Spleen (tissue), 11 donors: ENCODE data around the gene TENM3. TPM values are rescaled to one million over a fixed set of nuclear protein-coding genes. Genes with fewer than 3 reads are reported as not detected.

Source experiments
- DNase-seq: peaks from one replicate; pipeline ENCODE4 v3.0.0-alpha.2; 2020
- H3K27ac ChIP-seq, 8 donors: fragments of 200-600 bp; sonication (generic) in 7 of 8; 1 replicate in 4 of 8; 2 replicates in 4 of 8; pipeline versions ENCODE4 v1.5.0 to v1.8.0; 2016 to 2021; ENCODE audit warnings: inconsistent platforms in 4 of 8, mild to moderate bottlenecking in 4 of 8, moderate library complexity in 1 of 8
- H3K27me3 ChIP-seq, 7 donors: fragments of 200-600 bp; sonication (generic) in 6 of 7; replicated peaks in 1 of 7; 1 replicate in 4 of 7; 2 replicates in 3 of 7; pipeline versions ENCODE4 v1.5.0 to v1.8.0; 2016 to 2021; ENCODE audit warnings: inconsistent platforms in 3 of 7, mild to moderate bottlenecking in 1 of 7
- H3K36me3 ChIP-seq, 6 donors: fragments of 200-600 bp; sonication (generic) in 5 of 6; 1 replicate in 4 of 6; 2 replicates in 2 of 6; pipeline versions ENCODE4 v1.5.0 to v1.8.0; 2016 to 2021; ENCODE audit warnings: inconsistent platforms in 2 of 6
- H3K4me1 ChIP-seq, 6 donors: fragments of 200-600 bp; sonication (generic) in 5 of 6; 1 replicate in 3 of 6; 2 replicates in 3 of 6; pipeline versions ENCODE4 v1.5.0 to v1.8.0; 2016 to 2021; ENCODE audit warnings: inconsistent platforms in 3 of 6
- H3K4me3 ChIP-seq, 8 donors: fragments of 200-600 bp; sonication (generic) in 7 of 8; 1 replicate in 4 of 8; 2 replicates in 4 of 8; pipeline versions ENCODE4 v1.5.0 to v1.8.0; 2016 to 2021; ENCODE audit warnings: inconsistent platforms in 4 of 8, mild to moderate bottlenecking in 4 of 8, moderate library complexity in 2 of 8
- H3K9me3 ChIP-seq, 8 donors: fragments of 200-600 bp; sonication (generic) in 7 of 8; 1 replicate in 4 of 8; 2 replicates in 4 of 8; pipeline versions ENCODE4 v1.5.0 to v1.8.0; 2016 to 2021; ENCODE audit warnings: inconsistent platforms in 4 of 8
- POLR2A ChIP-seq, 3 donors: fragments of 450-650 bp; IDR thresholded peaks; one replicate each; pipeline ENCODE4 v1.5.1; 2017; ENCODE audit warnings: antibody characterized with exemption in 3 of 3, mild to moderate bottlenecking in 1 of 3
- POLR2AphosphoS5 ChIP-seq, 3 donors: sonication (generic); formaldehyde crosslinking; IDR thresholded peaks; one replicate each; pipeline ENCODE4 v1.5.1; 2017; ENCODE audit warnings: antibody characterized with exemption in 3 of 3
- WGBS, 5 donors: extraction: QIAGEN DNeasy Blood & Tissue Kit in 3 of 5; methylation state at CpG; one replicate each; pipeline versions ENCODE4 v1.1.5 to v1.1.7; 2013 to 2018; 5-methylcytosine and 5-hydroxymethylcytosine counted together
- intact Hi-C: fragments of 100-400 bp; cut with DNase I; formaldehyde crosslinking; loops from one replicate; pipeline ENCODE4 v1.15.0; 2023; ENCODE audit warnings: low total_unique reads
- polyA plus RNA-seq, 3 donors: library from polyadenylated mRNA; stranded (reverse); fragments of 200-250 nt; gene quantifications; one replicate each; pipeline ENCODE4 v1.2.1, GENCODE V29; 2013
- total RNA-seq, 7 donors: library from RNA; depleted of rRNA in 3 of 7; stranded (reverse); fragments of >200 nt in 3 of 7; fragmentation: NEBNext Ultra II Directional in 4 of 7; extraction: Animal tissue kit (Norgen Biotek cat#: 25700) in 4 of 7; gene quantifications; one replicate each; pipeline versions ENCODE4 v1.1.0 to v1.2.1, GENCODE V29; 2016 to 2021
- TF ChIP-seq, protein P1 (sequence below), 11 experiments: fragments of 200-600 bp in 7 of 11; fragments of 450-650 bp in 4 of 11; sonication (generic) in 4 of 11; IDR thresholded peaks in 8 of 11; conservative IDR thresholded peaks in 3 of 11; 1 replicate in 7 of 11; 2 replicates in 4 of 11; pipeline versions ENCODE4 v1.4.0 to v1.8.0; 2016 to 2021; ENCODE audit warnings: antibody characterized with exemption in 11 of 11, inconsistent platforms in 4 of 11, mild to moderate bottlenecking in 1 of 11
- donor health status: healthy with polysubstance abuse.
- donor health status: DM: no; HTN: no; CAD: no; lungs with moderate emphysema.
- donor health status: DM: no; HTN: no; CAD: no.
- donor health status: Bipolar disorder and iron deficiency.
- donor health status: healthy.
- donor health status: DM: no; HTN: no; CAD: no.
- donor health status: DM: yes; HTN: yes; CAD: no.

Gene TENM3
- total and polyA plus RNA-seq, 10 donors, result 0.37 to 45.6 (median 17.7) TPM

DNA sequence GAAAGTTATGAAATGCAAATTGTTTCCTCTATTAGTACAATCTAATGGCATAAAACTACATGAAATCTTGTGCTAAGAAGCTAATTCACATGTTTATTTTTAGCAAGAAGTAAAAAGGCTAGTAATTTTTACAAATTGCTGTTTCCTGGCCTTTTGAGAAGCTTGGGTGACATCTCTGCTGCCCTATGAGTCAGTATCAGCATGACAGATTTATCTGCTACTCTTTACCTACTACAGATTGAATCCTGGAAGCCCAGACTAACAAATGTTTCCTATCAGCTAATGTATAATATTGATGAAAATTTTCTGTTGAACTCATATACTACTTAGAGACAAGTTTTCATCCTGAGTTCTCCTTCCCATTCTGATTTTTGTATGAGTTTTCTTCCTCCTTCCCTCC lies 441.6 kb downstream of the TENM3 start:
- H3K4me1 ChIP-seq, result no peaks in the 10 kb centered on the region
- H3K4me3 ChIP-seq, result no peak overlapping the region
- no peak for DNase-seq
- intact Hi-C loops, result no loop called here
- no peak overlapping the region for H3K27ac ChIP-seq
- TF ChIP-seq, protein P1, sequence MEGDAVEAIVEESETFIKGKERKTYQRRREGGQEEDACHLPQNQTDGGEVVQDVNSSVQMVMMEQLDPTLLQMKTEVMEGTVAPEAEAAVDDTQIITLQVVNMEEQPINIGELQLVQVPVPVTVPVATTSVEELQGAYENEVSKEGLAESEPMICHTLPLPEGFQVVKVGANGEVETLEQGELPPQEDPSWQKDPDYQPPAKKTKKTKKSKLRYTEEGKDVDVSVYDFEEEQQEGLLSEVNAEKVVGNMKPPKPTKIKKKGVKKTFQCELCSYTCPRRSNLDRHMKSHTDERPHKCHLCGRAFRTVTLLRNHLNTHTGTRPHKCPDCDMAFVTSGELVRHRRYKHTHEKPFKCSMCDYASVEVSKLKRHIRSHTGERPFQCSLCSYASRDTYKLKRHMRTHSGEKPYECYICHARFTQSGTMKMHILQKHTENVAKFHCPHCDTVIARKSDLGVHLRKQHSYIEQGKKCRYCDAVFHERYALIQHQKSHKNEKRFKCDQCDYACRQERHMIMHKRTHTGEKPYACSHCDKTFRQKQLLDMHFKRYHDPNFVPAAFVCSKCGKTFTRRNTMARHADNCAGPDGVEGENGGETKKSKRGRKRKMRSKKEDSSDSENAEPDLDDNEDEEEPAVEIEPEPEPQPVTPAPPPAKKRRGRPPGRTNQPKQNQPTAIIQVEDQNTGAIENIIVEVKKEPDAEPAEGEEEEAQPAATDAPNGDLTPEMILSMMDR (IDR thresholded peaks at IDR 0.05 in 8 of 11, conservative IDR thresholded peaks at IDR 0.05 in 3 of 11), result no peak
- TF ChIP-seq POLR2A (IDR thresholded peaks at IDR 0.05) (no peak), POLR2AphosphoS5 (IDR thresholded peaks at IDR 0.05) (no peak)
- no peaks in the 10 kb centered on the region for H3K9me3 ChIP-seq
- peaks cover 0 to 7% (median 0%) of the 10 kb centered on the region in 7 donors for H3K27me3 ChIP-seq
- peaks cover 0 to 5% (median 0%) of the 10 kb centered on the region in 6 donors for H3K36me3 ChIP-seq

DNA sequence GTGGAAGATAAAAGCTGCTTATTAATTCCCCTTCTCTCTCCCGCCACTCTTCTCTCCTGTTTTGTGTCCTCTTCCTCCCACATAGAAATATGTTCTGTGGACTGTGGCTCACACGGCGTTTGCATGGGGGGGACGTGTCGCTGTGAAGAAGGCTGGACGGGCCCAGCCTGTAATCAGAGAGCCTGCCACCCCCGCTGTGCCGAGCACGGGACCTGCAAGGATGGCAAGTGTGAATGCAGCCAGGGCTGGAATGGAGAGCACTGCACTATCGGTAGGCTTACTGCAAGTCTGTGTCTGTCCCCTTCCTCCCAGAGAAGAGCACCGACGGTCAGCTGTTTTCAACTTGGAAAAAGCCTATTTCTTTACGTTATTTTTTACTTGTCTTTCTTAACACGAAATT lies 444.9 kb downstream of the TENM3 start:
- Histone ChIP-seq H3K27ac (no peak overlapping the region), H3K4me3 (no peak overlapping the region), H3K4me1 (no peaks in the 10 kb centered on the region), H3K9me3 (no peaks in the 10 kb centered on the region), H3K36me3 (peaks cover 0 to 5% (median 0%) of the 10 kb centered on the region in 6 donors), H3K27me3 (peaks cover 0 to 7% (median 0%) of the 10 kb centered on the region in 7 donors)
- intact Hi-C loops, result no loop called here
- WGBS, 5 donors, result 77 to 84% (median 80%) methylated on average over 14 of the region's 14 CpGs
- DNase-seq, result no peak
- TF ChIP-seq POLR2A (IDR thresholded peaks at IDR 0.05) (no peak), POLR2AphosphoS5 (IDR thresholded peaks at IDR 0.05) (no peak)
- TF ChIP-seq, protein P1 (IDR thresholded peaks at IDR 0.05 in 8 of 11, conservative IDR thresholded peaks at IDR 0.05 in 3 of 11), result no peak

DNA sequence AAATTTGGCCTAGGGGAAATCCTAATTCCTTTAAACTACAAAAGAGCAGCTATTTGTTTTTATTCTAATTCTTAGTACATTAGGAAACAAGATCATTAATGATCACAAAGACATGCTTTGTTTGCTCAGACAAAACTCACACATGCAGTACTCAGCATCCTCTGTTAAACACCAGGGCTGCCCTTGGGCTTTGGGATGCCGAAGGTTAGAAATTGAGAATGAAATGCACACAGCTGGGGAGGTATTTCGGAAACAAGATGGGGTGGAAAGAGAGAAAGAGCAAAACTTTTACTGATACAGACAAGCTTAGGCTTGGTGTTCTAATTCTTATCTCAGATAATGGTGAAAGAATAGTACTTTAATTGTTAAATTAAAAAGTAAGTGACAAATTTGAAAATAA lies 451.3 kb downstream of the TENM3 start:
- no peaks in the 10 kb centered on the region for H3K4me1 ChIP-seq
- intact Hi-C loops, result no loop called here
- no peaks in the 10 kb centered on the region for H3K27me3 ChIP-seq
- H3K27ac ChIP-seq, result no peak overlapping the region
- H3K4me3 ChIP-seq, result no peak overlapping the region
- H3K36me3 ChIP-seq, result peaks cover 0 to under 1% (median 0%) of the 10 kb centered on the region in 6 donors
- WGBS, 5 donors, result 88 to 94% (median 89%) methylated on average over 2 of the region's 2 CpGs
- no peak for DNase-seq
- no peaks in the 10 kb centered on the region for H3K9me3 ChIP-seq
- TF ChIP-seq POLR2A (IDR thresholded peaks at IDR 0.05) (no peak), POLR2AphosphoS5 (IDR thresholded peaks at IDR 0.05) (no peak)
- TF ChIP-seq, protein P1 (IDR thresholded peaks at IDR 0.05 in 8 of 11, conservative IDR thresholded peaks at IDR 0.05 in 3 of 11), result no peak

DNA sequence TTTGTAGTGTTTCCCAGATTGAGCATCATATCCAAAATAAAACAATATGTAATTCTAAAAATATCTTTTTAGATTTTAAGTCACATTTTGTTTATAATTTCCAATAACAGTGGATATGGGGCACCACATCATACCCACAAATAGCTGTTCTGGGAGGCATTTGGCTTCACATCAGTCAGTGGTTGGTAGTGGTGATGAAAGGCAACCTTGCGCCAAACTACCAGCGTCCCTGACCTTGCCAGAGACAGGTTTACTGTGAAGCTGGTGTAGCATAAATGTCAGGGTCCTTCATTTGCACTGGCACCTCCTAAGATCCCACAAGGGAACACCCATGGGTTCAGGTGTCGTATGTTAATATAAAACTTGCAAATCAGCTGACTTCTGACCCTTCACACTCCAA lies 451.8 kb downstream of the TENM3 start:
- Histone ChIP-seq H3K27me3 (no peaks in the 10 kb centered on the region), H3K36me3 (no peaks in the 10 kb centered on the region), H3K4me3 (no peak overlapping the region), H3K4me1 (no peaks in the 10 kb centered on the region), H3K27ac (no peak overlapping the region), H3K9me3 (no peaks in the 10 kb centered on the region)
- DNase-seq, result no peak
- intact Hi-C loops, result no loop called here
- TF ChIP-seq POLR2A (IDR thresholded peaks at IDR 0.05), result no peak
- TF ChIP-seq, protein P1 (IDR thresholded peaks at IDR 0.05 in 8 of 11, conservative IDR thresholded peaks at IDR 0.05 in 3 of 11), result no peak
- TF ChIP-seq POLR2AphosphoS5 (IDR thresholded peaks at IDR 0.05), result no peak
- 80 to 93% (median 87%) methylated on average over 3 of the region's 3 CpGs for WGBS, 5 donors
